ENCODE measurements around the gene MID2. TPM values are rescaled to one million over a fixed set of nuclear protein-coding genes. Genes with fewer than 3 reads are reported as not detected.

The MID2 gene
- polyA plus RNA-seq, 1 experiment = 1.6 TPM

GRCh38 chrX:107829878-107830277, 4.2 kb downstream of the MID2 start:
- TF ChIP-seq, protein P1, sequence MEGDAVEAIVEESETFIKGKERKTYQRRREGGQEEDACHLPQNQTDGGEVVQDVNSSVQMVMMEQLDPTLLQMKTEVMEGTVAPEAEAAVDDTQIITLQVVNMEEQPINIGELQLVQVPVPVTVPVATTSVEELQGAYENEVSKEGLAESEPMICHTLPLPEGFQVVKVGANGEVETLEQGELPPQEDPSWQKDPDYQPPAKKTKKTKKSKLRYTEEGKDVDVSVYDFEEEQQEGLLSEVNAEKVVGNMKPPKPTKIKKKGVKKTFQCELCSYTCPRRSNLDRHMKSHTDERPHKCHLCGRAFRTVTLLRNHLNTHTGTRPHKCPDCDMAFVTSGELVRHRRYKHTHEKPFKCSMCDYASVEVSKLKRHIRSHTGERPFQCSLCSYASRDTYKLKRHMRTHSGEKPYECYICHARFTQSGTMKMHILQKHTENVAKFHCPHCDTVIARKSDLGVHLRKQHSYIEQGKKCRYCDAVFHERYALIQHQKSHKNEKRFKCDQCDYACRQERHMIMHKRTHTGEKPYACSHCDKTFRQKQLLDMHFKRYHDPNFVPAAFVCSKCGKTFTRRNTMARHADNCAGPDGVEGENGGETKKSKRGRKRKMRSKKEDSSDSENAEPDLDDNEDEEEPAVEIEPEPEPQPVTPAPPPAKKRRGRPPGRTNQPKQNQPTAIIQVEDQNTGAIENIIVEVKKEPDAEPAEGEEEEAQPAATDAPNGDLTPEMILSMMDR (IDR thresholded peaks at IDR 0.05; ENCODE audit: low read depth, low read length) = no peak
- Histone ChIP-seq H3K27me3 (ENCODE audit: control insufficient read depth, insufficient read depth, low read length) (no peaks in the 10 kb centered on the region), H3K27ac (ENCODE audit: low read depth, low read length) (no peak overlapping the region), H3K4me3 (ENCODE audit: low read depth, low read length) (no peak overlapping the region), H3K9me3 (ENCODE audit: control insufficient read depth, insufficient read depth, low read length) (no peaks in the 10 kb centered on the region)
- DNase-seq (ENCODE audit: low read depth, low spot score) = no peak
- POLR2A ChIA-PET = no interaction called here
- CTCF ChIA-PET = no interaction called here

- CTCF ChIA-PET = no interaction called here
- no peak overlapping the region for H3K27ac ChIP-seq (ENCODE audit: low read depth, low read length)
- POLR2A ChIA-PET = no interaction called here
- DNase-seq (ENCODE audit: low read depth, low spot score) = no peak
- TF ChIP-seq, protein P1 (IDR thresholded peaks at IDR 0.05; ENCODE audit: low read depth, low read length) = no peak
- no peaks in the 10 kb centered on the region for H3K27me3 ChIP-seq (ENCODE audit: control insufficient read depth, insufficient read depth, low read length)
- no peak overlapping the region for H3K4me3 ChIP-seq (ENCODE audit: low read depth, low read length)
- H3K9me3 ChIP-seq (ENCODE audit: control insufficient read depth, insufficient read depth, low read length) = no peaks in the 10 kb centered on the region
These were observed 5.5 kb downstream of the MID2 start for GRCh38 chrX:107831071-107831730.

- no peak for DNase-seq (ENCODE audit: low read depth, low spot score)
These were observed 8.9 kb downstream of the MID2 start for GRCh38 chrX:107834275-107835201.

GRCh38 chrX:107836958-107837357, 11.3 kb downstream of the MID2 start:
- ChIA-PET CTCF (no interaction called here), POLR2A (no interaction called here)
- Histone ChIP-seq H3K27me3 (ENCODE audit: control insufficient read depth, insufficient read depth, low read length) (no peaks in the 10 kb centered on the region), H3K4me3 (ENCODE audit: low read depth, low read length) (no peak overlapping the region), H3K9me3 (ENCODE audit: control insufficient read depth, insufficient read depth, low read length) (no peaks in the 10 kb centered on the region), H3K27ac (ENCODE audit: low read depth, low read length) (no peak overlapping the region)
- TF ChIP-seq, protein P1 (IDR thresholded peaks at IDR 0.05; ENCODE audit: low read depth, low read length) = no peak
- no peak for DNase-seq (ENCODE audit: low read depth, low spot score)

More at GRCh38 chrX:107834275-107835201, 8.9 kb downstream of the MID2 start:
- TF ChIP-seq, protein P1 (IDR thresholded peaks at IDR 0.05; ENCODE audit: low read depth, low read length) = no peak
- Histone ChIP-seq H3K27me3 (ENCODE audit: control insufficient read depth, insufficient read depth, low read length) (no peaks in the 10 kb centered on the region), H3K4me3 (ENCODE audit: low read depth, low read length) (no peak overlapping the region), H3K9me3 (ENCODE audit: control insufficient read depth, insufficient read depth, low read length) (no peaks in the 10 kb centered on the region), H3K27ac (ENCODE audit: low read depth, low read length) (no peak overlapping the region)
- ChIA-PET POLR2A (no interaction called here), CTCF (no interaction called here)

GRCh38 chrX:107840971-107841370, 15.3 kb downstream of the MID2 start:
- no peaks in the 10 kb centered on the region for H3K27me3 ChIP-seq (ENCODE audit: control insufficient read depth, insufficient read depth, low read length)
- ChIA-PET CTCF (no interaction called here), POLR2A (no interaction called here)

More at GRCh38 chrX:107840971-107841370, 15.3 kb downstream of the MID2 start:
- no peak for DNase-seq (ENCODE audit: low read depth, low spot score)
- H3K9me3 ChIP-seq (ENCODE audit: control insufficient read depth, insufficient read depth, low read length) = no peaks in the 10 kb centered on the region
- no peak overlapping the region for H3K4me3 ChIP-seq (ENCODE audit: low read depth, low read length)
- no peak overlapping the region for H3K27ac ChIP-seq (ENCODE audit: low read depth, low read length)
- TF ChIP-seq, protein P1 (IDR thresholded peaks at IDR 0.05; ENCODE audit: low read depth, low read length) = no peak

Measured in AG04450 (cell line).